GM18951 (cell line): Measurements from ENCODE around the gene PATJ.

Source experiments
- POLR2A ChIP-seq: IDR thresholded peaks from 4 replicates; pipeline ENCODE4 v1.6.1; 2011; ENCODE audit warnings: mild to moderate bottlenecking; ENCODE audit not compliant: insufficient read length, insufficient read depth; ENCODE audit errors: extremely low read depth
- in situ Hi-C: fragments of 300-500 bp; cut with MboI; formaldehyde crosslinking; loops from one replicate; pipeline ENCODE4 v1.12.0; 2022; ENCODE audit warnings: low sequenced_read_pairs, mixed read lengths, inconsistent platforms; ENCODE audit not compliant: unreplicated experiment

Gene PATJ

GRCh38 chr1:62184336-62184735 is 442.1 kb downstream of the PATJ start:
- TF ChIP-seq POLR2A, result no peak
- in situ Hi-C loops, result no loop called here

GRCh38 chr1:62185233-62185632 is 443.0 kb downstream of the PATJ start:
- in situ Hi-C loops, result loop anchor here (5.0 kb wide), 1 partner anchor 222 kb away; no protein-coding TSS in a partner anchor

- in situ Hi-C loops, result loop anchor here (5.0 kb wide), 1 partner anchor 222 kb away; no protein-coding TSS in a partner anchor
Observed at GRCh38 chr1:62185677-62186076, 443.4 kb downstream of the PATJ start.

DNA sequence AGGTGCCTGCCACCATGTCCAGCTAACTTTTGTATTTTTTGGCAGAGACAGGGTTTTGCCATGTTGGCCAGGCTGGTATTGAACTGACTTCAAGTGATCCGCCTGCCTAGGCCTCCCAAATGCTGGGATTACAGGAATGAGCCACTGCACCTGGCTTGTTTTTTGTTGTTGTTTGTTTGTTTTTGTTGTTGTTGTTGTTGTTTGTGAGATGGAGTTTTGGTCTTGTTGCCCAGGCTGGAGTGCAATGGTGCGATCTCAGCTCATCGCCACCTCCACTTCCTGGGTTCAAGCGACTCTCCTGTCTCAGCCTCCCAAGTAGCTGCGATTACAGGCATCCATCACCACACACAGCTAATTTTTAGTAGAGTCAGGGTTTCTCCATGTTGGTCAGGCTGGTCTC is 445.3 kb downstream of the PATJ start:
- in situ Hi-C loops, result loop anchor here (5.0 kb wide), 1 partner anchor 220 kb away; no protein-coding TSS in a partner anchor
- no peak for TF ChIP-seq POLR2A

More at GRCh38 chr1:62185677-62186076, 443.4 kb downstream of the PATJ start:
- TF ChIP-seq POLR2A, result no peak

DNA sequence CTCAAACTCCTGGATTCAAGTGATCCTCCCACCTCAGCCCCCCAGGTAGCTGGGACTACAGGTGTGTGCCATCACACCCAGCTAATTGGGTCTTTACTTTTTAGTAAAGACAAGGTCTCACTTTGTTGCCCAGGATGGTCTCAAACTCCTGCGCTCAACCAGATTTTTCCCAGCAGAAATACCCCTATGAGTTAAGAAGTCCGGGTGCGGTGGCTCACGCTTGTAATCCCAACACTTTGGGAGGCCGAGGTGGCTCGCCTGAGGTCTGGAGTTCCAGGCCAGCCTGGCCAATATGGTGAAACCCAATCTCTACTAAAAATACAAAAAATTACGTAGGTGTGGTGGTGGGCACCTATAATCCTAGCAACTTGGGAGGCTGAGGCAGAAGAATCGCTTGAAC is 445.8 kb downstream of the PATJ start:
- no peak for TF ChIP-seq POLR2A
- in situ Hi-C loops, result loop anchor here (5.0 kb wide), 1 partner anchor 219 kb away; no protein-coding TSS in a partner anchor

DNA sequence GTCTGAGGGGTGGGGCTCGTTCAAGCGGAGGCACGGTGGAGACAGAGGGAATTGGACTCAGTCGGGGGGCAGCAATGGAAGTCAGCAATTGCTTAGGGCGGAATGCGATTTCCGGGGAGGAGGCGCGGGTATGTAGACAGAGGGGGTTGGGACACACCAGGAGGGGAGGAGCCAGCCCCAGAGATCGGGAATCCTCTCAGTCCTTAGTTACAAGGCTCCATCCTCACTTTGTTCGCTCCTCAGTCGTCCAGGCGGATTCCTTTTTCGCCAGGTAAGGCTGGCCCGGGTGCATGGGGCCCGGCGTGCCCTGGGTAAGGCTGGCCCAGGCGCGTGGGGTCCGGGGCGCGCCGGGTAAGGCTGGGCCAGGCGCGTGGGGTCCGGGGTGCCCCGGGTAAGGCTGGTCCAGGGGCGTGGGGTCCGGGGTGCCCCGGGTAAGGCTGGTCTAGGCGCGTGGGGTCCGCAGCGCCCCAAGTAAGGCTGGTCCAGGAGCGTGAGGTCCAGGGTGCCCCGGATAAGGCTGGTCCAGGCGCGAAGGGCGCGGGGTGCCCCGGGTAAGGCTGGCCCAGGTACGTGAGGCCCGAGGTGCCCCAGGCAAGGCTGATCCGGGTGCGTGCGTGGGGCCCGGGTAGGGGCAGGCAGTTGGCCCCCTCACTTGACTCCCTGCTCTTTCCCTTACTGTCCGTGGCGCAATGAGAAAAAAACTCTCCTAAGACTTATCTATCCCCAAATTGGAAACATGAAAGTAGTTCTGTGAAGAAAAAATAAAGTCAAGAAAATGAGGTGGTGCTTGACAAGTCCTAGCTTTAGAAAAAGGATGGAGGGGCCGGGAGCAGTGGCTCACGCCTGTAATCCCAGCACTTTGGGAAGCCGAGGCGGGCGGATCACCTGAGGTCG is 452.6 kb downstream of the PATJ start, which contains the start of gene L1TD1:
Gene L1TD1 (plus strand): TSS at position 199 of the 894 bp plus-strand sequence. CDS start 11,780 bp downstream, outside the sequence.
- TF ChIP-seq POLR2A, result no peak
- in situ Hi-C loops, result no loop called here

DNA sequence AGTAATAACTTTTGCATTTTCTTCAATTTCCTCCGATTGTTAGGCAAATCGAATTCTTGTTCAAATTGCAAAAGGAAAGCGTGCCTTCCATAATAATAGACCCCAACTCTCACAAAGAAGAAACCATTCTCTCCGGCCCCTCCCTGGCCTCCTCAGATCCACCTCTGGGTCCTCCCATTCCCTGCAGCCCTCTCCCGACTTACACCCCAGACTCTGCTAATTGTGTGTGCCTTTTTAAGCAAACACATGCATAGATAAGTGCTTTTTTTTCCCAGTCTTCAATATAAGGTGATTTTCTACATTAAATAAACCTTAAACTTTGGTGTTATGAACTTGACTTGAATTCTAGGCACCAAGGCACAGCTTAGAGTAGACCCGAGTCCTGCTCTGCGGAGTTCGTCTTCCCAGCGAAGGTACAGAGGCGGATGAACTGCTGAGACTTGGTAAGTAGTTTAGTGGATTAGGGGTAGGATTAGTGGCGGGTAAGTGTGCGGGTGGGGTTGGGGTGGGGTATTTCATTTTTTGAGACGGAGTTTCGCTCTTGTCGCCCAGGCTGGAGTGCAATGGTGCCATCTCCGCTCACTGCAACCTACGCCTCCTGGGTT is 453.9 kb downstream of the PATJ start:
- no peak for TF ChIP-seq POLR2A
- in situ Hi-C loops, result no loop called here

DNA sequence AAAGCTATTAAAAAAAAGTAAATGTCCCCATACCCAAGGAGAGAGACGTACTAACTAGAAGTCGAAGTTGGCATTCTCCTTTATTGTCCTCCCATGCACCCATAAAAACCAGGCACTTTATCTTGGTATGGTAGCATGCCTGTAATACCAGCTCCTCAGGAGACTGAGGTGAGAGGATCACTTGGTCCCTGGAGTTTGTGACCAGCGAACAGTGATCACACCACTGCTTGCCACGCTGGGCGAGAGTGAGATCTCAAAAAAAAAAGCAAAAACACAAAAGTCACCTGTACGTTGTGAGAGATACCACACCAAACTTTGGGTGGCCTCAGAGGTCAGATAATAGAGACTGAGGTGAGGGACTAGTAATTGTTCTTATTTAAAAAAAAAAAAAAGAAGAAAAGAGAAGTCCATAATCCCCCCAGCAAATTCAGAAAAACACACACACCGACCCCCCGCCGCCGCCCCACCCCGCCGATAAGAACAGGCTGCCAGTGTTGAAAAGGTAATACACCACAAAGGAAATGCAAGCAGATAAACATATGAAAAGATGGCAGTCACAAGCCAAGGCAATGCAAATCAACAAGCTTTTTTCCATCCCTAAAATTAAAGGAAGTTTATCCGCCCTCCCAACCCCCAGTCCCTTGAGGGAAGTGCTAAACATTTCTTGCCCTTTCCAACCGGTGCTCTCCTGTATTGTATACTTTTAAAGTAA is 455.9 kb downstream of the PATJ start:
- no peak for TF ChIP-seq POLR2A
- in situ Hi-C loops, result no loop called here

DNA sequence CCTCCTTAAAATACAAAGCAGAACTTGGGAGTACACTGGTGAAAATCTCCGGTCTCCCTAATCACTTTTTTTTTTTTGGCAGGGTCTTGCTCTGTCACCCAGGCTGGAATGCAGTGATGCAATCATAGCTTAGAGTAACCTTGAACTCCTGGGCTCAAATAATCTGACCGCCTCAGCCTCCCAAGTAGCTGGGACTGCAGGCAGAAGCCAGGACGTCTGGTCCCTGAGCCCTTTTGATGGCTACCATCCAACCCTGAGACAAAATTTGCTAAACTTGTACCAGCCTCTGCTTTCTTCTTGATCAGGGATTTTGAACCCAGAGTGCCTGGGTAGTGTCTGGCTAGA is 456.5 kb downstream of the PATJ start:
- TF ChIP-seq POLR2A, result no peak
- in situ Hi-C loops, result no loop called here

GRCh38 chr1:62207187-62207586 is 464.9 kb downstream of the PATJ start:
- no peak for TF ChIP-seq POLR2A
- in situ Hi-C loops, result no loop called here

DNA sequence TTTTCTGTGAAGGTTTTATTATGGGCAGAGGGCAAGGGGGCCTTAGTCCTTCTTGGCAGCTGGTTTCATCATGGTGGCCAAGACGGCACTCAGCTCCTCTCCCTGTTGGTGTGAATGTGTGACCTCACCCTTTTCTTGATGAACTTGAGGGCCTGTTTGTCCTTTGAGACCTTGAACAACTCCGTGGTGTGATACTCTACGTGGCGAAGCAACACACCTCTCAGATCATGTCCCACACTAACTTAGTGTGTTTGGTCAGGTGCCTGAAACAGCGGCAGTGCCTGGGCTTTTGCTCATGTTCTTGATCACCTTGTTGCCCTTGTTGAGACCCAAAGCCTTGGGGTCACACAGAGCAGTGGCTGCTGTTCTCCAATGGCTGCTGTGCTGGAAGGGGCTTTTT is 465.8 kb downstream of the PATJ start:
- in situ Hi-C loops, result no loop called here
- TF ChIP-seq POLR2A, result no peak

DNA sequence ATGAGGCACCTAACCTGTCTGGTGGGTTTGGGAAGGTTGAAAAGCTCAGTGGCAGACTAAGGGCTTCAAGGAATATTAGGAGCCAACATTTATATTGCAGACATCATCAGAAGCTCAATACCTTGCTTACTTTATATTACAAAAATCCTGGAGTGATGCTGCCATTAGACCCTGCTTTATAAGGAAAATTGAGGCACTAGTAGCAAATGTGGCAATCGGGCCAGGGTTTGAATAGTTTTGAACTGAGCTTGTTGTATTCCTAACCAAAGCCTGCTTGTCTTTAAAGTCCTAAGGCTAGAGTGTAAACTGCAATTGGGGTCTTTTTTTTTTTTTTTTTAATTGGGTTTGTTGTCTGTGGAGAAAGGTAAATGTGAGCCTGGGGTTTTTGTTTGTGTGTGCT is 466.7 kb downstream of the PATJ start:
- no peak for TF ChIP-seq POLR2A
- in situ Hi-C loops, result no loop called here

- in situ Hi-C loops, result no loop called here
- no peak for TF ChIP-seq POLR2A
Observed at GRCh38 chr1:62209931-62210595, 467.8 kb downstream of the PATJ start.
